Measurements from ENCODE around the gene MYBPC3.

The MYBPC3 gene

DNA sequence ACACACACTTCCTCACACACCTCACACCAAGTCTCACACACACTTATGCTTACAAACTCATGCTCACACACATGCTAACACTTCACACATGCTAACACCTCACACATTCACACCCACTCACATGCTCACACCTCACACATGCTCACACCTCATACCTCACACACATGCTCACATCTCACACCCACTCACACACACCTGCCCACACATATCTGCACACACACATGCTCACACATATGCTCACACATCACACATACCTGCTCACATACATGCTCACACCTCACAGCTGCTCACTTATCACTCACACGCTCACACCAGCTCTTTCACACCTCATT lies 4.5 kb upstream of the MYBPC3 start:
- Histone ChIP-seq H3K27me3 (ENCODE audit: control insufficient read depth in 3 of 3, insufficient read depth in 3 of 3, low read depth in 1 of 3, low read length in 3 of 3) (peaks cover 0 to 7% (median 0%) of the 10 kb centered on the region in 3 experiments), H3K4me2 (ENCODE audit: insufficient read depth, low read length, poor library complexity, severe bottlenecking) (no peak overlapping the region), H3K9me3 (replicated peaks in 1 of 2; ENCODE audit: control insufficient read depth in 2 of 2, insufficient read depth in 1 of 2, low read depth in 1 of 2, low read length in 2 of 2) (peaks cover 0 to 19% of the 10 kb centered on the region in 2 donors), H2BK120ac (ENCODE audit: low read depth, low read length) (no peak overlapping the region), H3K4ac (ENCODE audit: low read length) (no peak overlapping the region), H3K4me1 (ENCODE audit: control insufficient read depth in 2 of 2, insufficient read depth in 1 of 2, low read depth in 1 of 2, low read length in 2 of 2) (peaks cover 0 to 5% of the 10 kb centered on the region in 2 donors), H4K91ac (ENCODE audit: low read depth, low read length, poor library complexity) (no peak overlapping the region), H3K27ac (replicated peaks; ENCODE audit: low read length) (no peak overlapping the region), H2BK5ac (ENCODE audit: low read length) (no peak overlapping the region), H3K4me3 (ENCODE audit: low read length in 2 of 2) (peak overlapping the region in 1 of 2 donors; percentile 55), H3K23ac (ENCODE audit: low read depth, low read length, poor library complexity) (peak overlapping the region; percentile 12), H2BK12ac (ENCODE audit: low read length) (no peak overlapping the region), H3K79me1 (ENCODE audit: low read depth, low read length) (peaks cover 1% of the 10 kb centered on the region), H3K36me3 (replicated peaks in 1 of 2; ENCODE audit: control insufficient read depth in 2 of 2, insufficient read depth in 2 of 2, low read length in 2 of 2) (peaks cover 0 to 3% of the 10 kb centered on the region in 2 donors), H4K8ac (ENCODE audit: low read depth, low read length) (no peak overlapping the region), H2AK5ac (ENCODE audit: low read depth, low read length) (no peak overlapping the region), H3K14ac (ENCODE audit: low read length) (no peak overlapping the region), H2BK15ac (ENCODE audit: low read length) (no peak overlapping the region), H2AFZ (ENCODE audit: low read length) (no peak overlapping the region), H3K9ac (ENCODE audit: low read depth, low read length, poor library complexity) (no peak overlapping the region), H3K18ac (ENCODE audit: low read length) (no peak overlapping the region)
- no CpG with 5 or more reads among the region's 1 CpG for WGBS, 2 donors (ENCODE audit: extremely low coverage in 2 of 2, insufficient read length in 2 of 2, insufficient replicate concordance in 1 of 2)
- DNase-seq (ENCODE audit: low spot score), result no peak

DNA sequence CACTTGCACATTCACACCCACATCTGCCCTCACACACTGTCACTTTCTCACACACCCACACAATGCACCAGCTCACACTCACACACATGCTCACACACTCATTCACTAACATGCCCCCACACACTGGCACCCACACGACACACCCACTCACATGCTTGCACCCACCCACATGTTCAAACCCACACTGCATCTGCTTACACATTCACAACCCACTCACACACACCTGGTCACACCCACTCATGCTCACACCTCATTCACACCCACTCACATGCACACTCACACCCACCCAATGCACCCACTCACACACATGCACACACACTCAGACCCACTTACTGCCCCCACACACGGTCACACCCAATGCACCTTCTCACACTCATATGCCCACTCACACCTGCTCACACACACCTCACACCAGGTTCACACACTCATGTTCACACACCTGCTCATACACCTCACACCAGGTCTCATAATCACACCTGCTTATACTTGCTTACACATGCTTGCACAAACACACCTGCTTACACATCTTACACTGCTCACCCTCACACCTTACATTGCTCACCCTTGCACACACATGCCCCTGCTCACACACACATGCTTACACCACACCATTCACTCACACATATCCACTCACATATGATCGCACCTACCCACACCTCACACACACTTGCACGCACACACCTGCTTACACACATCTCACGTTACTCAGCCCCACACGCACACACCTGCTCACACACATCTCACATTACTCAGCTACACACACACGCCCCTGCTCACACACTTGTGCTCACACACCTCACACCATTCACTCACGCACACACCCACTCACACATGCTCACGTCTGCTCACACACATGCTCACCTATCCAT lies 3.9 kb upstream of the MYBPC3 start:
- H3K4me3 ChIP-seq (ENCODE audit: low read length in 2 of 2), result peak overlapping the region in 1 of 2 donors; percentile 71
- no peak overlapping the region for H2BK5ac ChIP-seq (ENCODE audit: low read length)
- H3K9ac ChIP-seq (ENCODE audit: low read depth, low read length, poor library complexity), result peak overlapping the region; percentile 78
- H3K4me2 ChIP-seq (ENCODE audit: insufficient read depth, low read length, poor library complexity, severe bottlenecking), result no peak overlapping the region
- no peak for DNase-seq (ENCODE audit: low spot score)
- H3K27ac ChIP-seq (replicated peaks; ENCODE audit: low read length), result no peak overlapping the region
- H2BK12ac ChIP-seq (ENCODE audit: low read length), result peak overlapping the region; percentile 0
- peak overlapping the region; percentile 66 for H2AK5ac ChIP-seq (ENCODE audit: low read depth, low read length)
- no peak overlapping the region for H2AFZ ChIP-seq (ENCODE audit: low read length)
- H2BK120ac ChIP-seq (ENCODE audit: low read depth, low read length), result no peak overlapping the region
- peak overlapping the region; percentile 97 for H3K14ac ChIP-seq (ENCODE audit: low read length)
- H3K36me3 ChIP-seq (replicated peaks in 1 of 2; ENCODE audit: control insufficient read depth in 2 of 2, insufficient read depth in 2 of 2, low read length in 2 of 2), result peaks cover 0 to 3% of the 10 kb centered on the region in 2 donors
- H4K91ac ChIP-seq (ENCODE audit: low read depth, low read length, poor library complexity), result no peak overlapping the region
- peaks cover 0 to 5% of the 10 kb centered on the region in 2 donors for H3K4me1 ChIP-seq (ENCODE audit: control insufficient read depth in 2 of 2, insufficient read depth in 1 of 2, low read depth in 1 of 2, low read length in 2 of 2)
- H3K18ac ChIP-seq (ENCODE audit: low read length), result peak overlapping the region; percentile 63
- H4K8ac ChIP-seq (ENCODE audit: low read depth, low read length), result peak overlapping the region; percentile 5
- H3K4ac ChIP-seq (ENCODE audit: low read length), result no peak overlapping the region
- H2BK15ac ChIP-seq (ENCODE audit: low read length), result no peak overlapping the region
- 100% methylated on average over 1 to 4 of the region's 9 CpGs for WGBS, 2 donors (ENCODE audit: extremely low coverage in 2 of 2, insufficient read length in 2 of 2, insufficient replicate concordance in 1 of 2)
- H3K79me1 ChIP-seq (ENCODE audit: low read depth, low read length), result peaks cover 1% of the 10 kb centered on the region
- peaks cover 0 to 7% (median 0%) of the 10 kb centered on the region in 3 experiments for H3K27me3 ChIP-seq (ENCODE audit: control insufficient read depth in 3 of 3, insufficient read depth in 3 of 3, low read depth in 1 of 3, low read length in 3 of 3)
- peaks cover 0 to 19% of the 10 kb centered on the region in 2 donors for H3K9me3 ChIP-seq (replicated peaks in 1 of 2; ENCODE audit: control insufficient read depth in 2 of 2, insufficient read depth in 1 of 2, low read depth in 1 of 2, low read length in 2 of 2)
- peak overlapping the region; percentile 92 for H3K23ac ChIP-seq (ENCODE audit: low read depth, low read length, poor library complexity)

DNA sequence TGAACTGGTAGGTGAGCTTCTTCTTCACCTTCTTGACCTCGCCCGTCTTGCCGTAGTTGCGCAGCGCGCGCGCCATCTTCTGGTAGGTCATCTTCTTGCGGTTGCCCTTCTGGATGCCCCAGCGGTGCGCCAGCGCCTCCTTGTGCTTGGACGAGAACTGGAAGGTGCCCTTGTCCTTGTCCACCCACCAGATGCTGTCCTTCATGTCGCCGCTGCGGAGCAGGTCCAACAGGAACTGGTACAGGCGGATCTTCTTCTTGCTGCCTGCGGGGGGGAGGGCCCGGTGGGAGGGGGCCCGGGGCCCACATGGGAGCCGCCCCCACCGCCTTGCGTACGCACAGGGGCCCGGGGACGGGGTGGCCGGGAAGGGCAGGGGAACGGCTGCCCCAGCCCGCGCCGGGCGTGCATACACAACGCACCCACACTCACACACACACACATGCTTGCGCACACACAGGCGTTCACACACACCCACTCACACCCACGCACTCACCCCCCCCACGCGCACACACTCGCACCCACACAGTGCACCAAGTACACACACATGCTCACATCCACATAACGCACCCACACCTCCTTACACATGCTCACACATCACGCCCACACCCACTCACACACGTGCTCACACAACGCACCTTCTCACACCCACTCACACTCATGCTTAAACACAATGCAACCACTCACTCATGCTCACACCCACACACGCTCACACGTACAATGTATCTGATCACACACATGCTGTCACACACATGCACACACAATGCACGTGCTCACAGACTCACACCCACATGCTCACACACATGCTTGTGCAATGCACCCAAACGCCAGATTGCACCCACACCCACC lies 3.0 kb upstream of the MYBPC3 start:
- Histone ChIP-seq H4K91ac (ENCODE audit: low read depth, low read length, poor library complexity) (peak overlapping the region; percentile 99), H3K4me2 (ENCODE audit: insufficient read depth, low read length, poor library complexity, severe bottlenecking) (peak overlapping the region; percentile 75), H3K14ac (ENCODE audit: low read length) (peak overlapping the region; percentile 97), H3K4ac (ENCODE audit: low read length) (no peak overlapping the region), H2AFZ (ENCODE audit: low read length) (peak overlapping the region; percentile 77), H2BK12ac (ENCODE audit: low read length) (peak overlapping the region; percentile 0), H2AK5ac (ENCODE audit: low read depth, low read length) (peak overlapping the region; percentile 66), H2BK120ac (ENCODE audit: low read depth, low read length) (no peak overlapping the region), H3K23ac (ENCODE audit: low read depth, low read length, poor library complexity) (peak overlapping the region; percentile 92), H3K4me3 (ENCODE audit: low read length in 2 of 2) (peak overlapping the region in 1 of 2 donors; percentile 71), H3K18ac (ENCODE audit: low read length) (peak overlapping the region; percentile 63), H2BK5ac (ENCODE audit: low read length) (no peak overlapping the region), H3K4me1 (ENCODE audit: control insufficient read depth in 2 of 2, insufficient read depth in 1 of 2, low read depth in 1 of 2, low read length in 2 of 2) (peaks cover 3 to 5% of the 10 kb centered on the region in 2 donors), H3K27ac (replicated peaks; ENCODE audit: low read length) (no peak overlapping the region), H3K79me1 (ENCODE audit: low read depth, low read length) (peaks cover 1% of the 10 kb centered on the region), H3K9me3 (replicated peaks in 1 of 2; ENCODE audit: control insufficient read depth in 2 of 2, insufficient read depth in 1 of 2, low read depth in 1 of 2, low read length in 2 of 2) (peaks cover 0 to 19% of the 10 kb centered on the region in 2 donors), H3K9ac (ENCODE audit: low read depth, low read length, poor library complexity) (peak overlapping the region; percentile 78), H4K8ac (ENCODE audit: low read depth, low read length) (peak overlapping the region; percentile 5), H3K36me3 (replicated peaks in 1 of 2; ENCODE audit: control insufficient read depth in 2 of 2, insufficient read depth in 2 of 2, low read length in 2 of 2) (peaks cover 0 to 3% of the 10 kb centered on the region in 2 donors), H2BK15ac (ENCODE audit: low read length) (no peak overlapping the region), H3K27me3 (ENCODE audit: control insufficient read depth in 3 of 3, insufficient read depth in 3 of 3, low read depth in 1 of 3, low read length in 3 of 3) (peaks cover 0 to 11% (median 0%) of the 10 kb centered on the region in 3 experiments)
- WGBS, 2 donors (ENCODE audit: extremely low coverage in 2 of 2, insufficient read length in 2 of 2, insufficient replicate concordance in 1 of 2), result 100% methylated on average over 3 of the region's 47 CpGs; no CpG with 5 or more reads in 1 of the 2 donors
- peak; percentile 90 for DNase-seq (ENCODE audit: low spot score)

Measured in neuronal stem cell (in vitro differentiated cells).